Neural cell (in vitro differentiated cells): ENCODE data around the gene MAT2A.

Experiments used
- EP300 ChIP-seq: fragments of 450-650 bp; conservative IDR thresholded peaks from 2 replicates; pipeline ENCODE4 v1.6.1; 2014; ENCODE audit warnings: antibody characterized with exemption, mild to moderate bottlenecking, moderate library complexity; ENCODE audit not compliant: poor library complexity, severe bottlenecking
- EZH2 ChIP-seq: fragments of 200-600, 300-800 bp; shearing (Covaris generic), sonication (generic); IDR thresholded peaks from 2 replicates; pipeline ENCODE4 v1.6.1; 2014; ENCODE audit warnings: antibody characterized with exemption, low read length, borderline replicate concordance, mild to moderate bottlenecking; ENCODE audit not compliant: insufficient read depth, poor library complexity, severe bottlenecking
- MXI1 ChIP-seq: fragments of 450-650 bp; conservative IDR thresholded peaks from 2 replicates; pipeline ENCODE4 v1.6.1; 2014; ENCODE audit warnings: antibody characterized with exemption, mild to moderate bottlenecking; ENCODE audit not compliant: poor library complexity, severe bottlenecking
- POLR2AphosphoS5 ChIP-seq: IDR thresholded peaks from 2 replicates; pipeline ENCODE4 v1.6.1; 2012
- SMC3 ChIP-seq: fragments of 450-650 bp; conservative IDR thresholded peaks from 2 replicates; pipeline ENCODE4 v1.6.1; 2014; ENCODE audit warnings: antibody characterized with exemption, mild to moderate bottlenecking, moderate library complexity; ENCODE audit not compliant: poor library complexity
- TAF1 ChIP-seq: IDR thresholded peaks from 2 replicates; pipeline ENCODE4 v1.6.1; 2012; ENCODE audit warnings: low read depth
- TF ChIP-seq, protein P1 (sequence below): fragments of 450-650 bp; IDR thresholded peaks from 2 replicates; pipeline ENCODE4 v1.5.1; 2014; ENCODE audit warnings: antibody characterized with exemption, mild to moderate bottlenecking, moderate library complexity; ENCODE audit not compliant: poor library complexity, severe bottlenecking
- TF ChIP-seq, protein P2 (sequence below): IDR thresholded peaks from 2 replicates; pipeline ENCODE4 v1.6.1; 2012; ENCODE audit warnings: borderline replicate concordance

DNA sequence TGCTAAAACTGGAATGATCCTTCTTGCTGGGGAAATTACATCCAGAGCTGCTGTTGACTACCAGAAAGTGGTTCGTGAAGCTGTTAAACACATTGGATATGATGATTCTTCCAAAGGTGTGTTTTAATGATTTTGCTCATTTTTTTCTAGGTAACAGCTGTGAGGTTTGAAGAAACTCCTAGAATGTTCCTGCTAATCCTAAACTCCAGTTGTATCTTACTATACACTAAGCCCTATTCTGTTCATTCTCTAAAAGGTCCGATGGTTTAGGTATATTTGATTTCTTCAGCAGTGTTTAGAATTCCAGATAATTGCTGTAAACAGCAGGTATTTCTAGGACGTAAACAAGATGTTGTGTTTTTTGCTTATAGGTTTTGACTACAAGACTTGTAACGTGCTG lies 2.3 kb downstream of the MAT2A start:
- TF ChIP-seq, protein P1, sequence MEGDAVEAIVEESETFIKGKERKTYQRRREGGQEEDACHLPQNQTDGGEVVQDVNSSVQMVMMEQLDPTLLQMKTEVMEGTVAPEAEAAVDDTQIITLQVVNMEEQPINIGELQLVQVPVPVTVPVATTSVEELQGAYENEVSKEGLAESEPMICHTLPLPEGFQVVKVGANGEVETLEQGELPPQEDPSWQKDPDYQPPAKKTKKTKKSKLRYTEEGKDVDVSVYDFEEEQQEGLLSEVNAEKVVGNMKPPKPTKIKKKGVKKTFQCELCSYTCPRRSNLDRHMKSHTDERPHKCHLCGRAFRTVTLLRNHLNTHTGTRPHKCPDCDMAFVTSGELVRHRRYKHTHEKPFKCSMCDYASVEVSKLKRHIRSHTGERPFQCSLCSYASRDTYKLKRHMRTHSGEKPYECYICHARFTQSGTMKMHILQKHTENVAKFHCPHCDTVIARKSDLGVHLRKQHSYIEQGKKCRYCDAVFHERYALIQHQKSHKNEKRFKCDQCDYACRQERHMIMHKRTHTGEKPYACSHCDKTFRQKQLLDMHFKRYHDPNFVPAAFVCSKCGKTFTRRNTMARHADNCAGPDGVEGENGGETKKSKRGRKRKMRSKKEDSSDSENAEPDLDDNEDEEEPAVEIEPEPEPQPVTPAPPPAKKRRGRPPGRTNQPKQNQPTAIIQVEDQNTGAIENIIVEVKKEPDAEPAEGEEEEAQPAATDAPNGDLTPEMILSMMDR, result no peak
- TF ChIP-seq TAF1 (no peak), SMC3 (no peak), POLR2AphosphoS5 (no peak), MXI1 (no peak), EZH2 (no peak), EP300 (no peak)
- TF ChIP-seq, protein P2, sequence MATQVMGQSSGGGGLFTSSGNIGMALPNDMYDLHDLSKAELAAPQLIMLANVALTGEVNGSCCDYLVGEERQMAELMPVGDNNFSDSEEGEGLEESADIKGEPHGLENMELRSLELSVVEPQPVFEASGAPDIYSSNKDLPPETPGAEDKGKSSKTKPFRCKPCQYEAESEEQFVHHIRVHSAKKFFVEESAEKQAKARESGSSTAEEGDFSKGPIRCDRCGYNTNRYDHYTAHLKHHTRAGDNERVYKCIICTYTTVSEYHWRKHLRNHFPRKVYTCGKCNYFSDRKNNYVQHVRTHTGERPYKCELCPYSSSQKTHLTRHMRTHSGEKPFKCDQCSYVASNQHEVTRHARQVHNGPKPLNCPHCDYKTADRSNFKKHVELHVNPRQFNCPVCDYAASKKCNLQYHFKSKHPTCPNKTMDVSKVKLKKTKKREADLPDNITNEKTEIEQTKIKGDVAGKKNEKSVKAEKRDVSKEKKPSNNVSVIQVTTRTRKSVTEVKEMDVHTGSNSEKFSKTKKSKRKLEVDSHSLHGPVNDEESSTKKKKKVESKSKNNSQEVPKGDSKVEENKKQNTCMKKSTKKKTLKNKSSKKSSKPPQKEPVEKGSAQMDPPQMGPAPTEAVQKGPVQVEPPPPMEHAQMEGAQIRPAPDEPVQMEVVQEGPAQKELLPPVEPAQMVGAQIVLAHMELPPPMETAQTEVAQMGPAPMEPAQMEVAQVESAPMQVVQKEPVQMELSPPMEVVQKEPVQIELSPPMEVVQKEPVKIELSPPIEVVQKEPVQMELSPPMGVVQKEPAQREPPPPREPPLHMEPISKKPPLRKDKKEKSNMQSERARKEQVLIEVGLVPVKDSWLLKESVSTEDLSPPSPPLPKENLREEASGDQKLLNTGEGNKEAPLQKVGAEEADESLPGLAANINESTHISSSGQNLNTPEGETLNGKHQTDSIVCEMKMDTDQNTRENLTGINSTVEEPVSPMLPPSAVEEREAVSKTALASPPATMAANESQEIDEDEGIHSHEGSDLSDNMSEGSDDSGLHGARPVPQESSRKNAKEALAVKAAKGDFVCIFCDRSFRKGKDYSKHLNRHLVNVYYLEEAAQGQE, result no peak
